CD4-positive, alpha-beta T cell treated with Interleukin-4 for 4 hours (primary cell): ENCODE results near the gene CPVL.
A peak's percentile ranks its signal among the peaks of the same experiment; 100 is the strongest.

Experiments used
- DNase-seq: peaks from one replicate; pipeline ENCODE4 v3.0.0-alpha.2; 2020

Gene CPVL

DNA sequence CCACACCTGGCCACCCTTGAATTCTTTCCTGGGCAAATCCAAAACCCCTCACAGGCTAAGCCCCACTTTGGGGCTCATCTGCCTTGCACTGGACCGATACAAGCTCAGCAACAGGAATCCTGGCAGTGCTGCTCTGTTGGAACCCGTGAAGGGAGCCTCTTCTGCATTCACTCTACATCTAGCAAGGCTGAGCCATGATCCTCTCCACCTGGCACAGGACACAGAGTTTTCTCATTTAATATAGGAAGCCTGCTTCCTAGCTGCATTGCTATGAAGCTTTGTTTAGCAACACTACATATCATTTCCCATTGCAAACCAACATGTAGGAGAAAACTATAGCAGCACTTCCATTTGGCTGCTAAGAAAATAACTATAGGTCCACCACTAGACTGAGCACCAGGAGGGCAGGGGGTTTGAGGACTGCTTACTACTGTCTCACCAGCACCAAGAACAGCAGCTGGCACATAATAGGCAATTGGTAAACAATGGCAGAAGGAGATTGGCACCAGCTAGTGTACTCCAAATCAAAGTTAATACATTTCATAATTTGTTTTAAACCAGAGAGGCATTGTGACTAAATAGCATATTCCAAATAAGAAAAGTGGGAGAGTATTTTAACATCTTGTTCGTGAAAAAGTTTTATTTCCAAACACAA, 56.1 kb downstream of the CPVL start:
- no peak for DNase-seq

DNA sequence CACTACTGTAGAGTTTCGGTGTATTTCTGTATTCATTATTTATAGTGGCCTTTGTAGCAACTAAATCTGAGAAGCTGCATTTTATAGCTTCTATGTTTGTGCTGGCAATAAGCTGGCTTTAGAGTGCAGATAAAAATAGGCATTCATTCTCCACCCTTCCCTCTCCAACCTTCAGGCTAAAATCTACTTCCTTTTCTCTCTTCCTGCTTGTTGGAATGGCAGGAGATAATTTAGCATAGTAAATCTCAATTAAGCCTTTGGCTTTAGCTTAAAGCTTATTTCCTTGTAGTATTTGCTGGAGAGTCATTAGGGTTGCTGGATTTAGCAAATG, 58.5 kb downstream of the CPVL start:
- DNase-seq: no peak

DNA sequence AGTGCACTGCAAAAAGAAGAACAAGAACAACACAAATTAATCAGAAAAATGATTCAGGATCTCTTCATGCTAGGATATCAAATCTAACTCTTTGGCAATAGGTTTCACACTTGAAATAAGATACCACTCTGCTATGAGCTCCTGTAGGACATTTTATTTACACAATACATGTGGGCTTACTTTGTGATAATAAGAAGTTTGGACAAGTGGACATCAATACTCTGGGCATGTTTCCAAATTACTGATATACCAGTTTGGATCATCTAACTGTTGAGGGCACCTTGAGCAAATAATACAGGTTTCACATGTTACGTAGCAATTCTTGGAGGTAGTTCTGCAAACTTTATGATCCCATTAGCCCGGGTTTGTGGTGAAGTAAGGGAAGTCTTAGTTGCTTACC, 59.8 kb downstream of the CPVL start:
- no peak for DNase-seq

DNA sequence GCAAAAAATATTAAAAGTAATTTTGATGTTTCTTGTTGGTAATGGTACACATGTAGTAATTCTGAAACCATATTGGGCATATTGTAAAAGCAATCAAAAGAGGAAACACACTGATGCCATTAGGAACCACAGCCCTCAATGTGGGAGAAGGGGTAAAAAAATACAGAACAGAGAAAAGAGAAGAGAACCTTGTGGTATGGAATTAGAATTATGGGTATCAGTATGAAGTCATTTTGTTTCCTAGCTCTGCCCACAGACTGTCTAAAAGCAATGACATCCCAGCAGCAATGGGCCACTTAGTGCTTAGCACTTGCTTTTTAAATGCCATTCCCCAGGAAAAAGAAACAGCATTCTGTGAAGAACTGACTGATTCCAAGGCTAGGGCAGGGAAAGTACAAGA, 61.5 kb downstream of the CPVL start:
- peak; percentile 0 for DNase-seq

DNA sequence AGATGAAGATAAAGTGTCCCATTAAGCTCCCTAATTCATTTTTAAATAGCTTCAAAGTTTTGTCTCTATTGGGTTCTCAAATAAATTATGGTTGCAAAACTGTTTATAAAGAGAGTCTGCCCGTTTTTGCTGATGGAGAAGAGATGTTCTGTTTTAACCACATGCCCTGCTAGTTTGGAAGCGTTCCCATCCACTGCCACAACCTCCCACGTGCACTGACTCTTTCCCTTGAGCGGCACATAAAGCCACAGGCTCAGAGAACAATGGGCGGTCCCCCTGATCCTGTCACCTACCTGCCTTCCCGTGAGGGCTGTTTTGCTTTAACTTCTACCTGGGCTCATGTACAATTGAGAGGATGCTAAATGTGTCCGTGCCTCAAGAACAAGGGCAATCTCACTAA, 65.5 kb downstream of the CPVL start:
- DNase-seq: no peak

DNA sequence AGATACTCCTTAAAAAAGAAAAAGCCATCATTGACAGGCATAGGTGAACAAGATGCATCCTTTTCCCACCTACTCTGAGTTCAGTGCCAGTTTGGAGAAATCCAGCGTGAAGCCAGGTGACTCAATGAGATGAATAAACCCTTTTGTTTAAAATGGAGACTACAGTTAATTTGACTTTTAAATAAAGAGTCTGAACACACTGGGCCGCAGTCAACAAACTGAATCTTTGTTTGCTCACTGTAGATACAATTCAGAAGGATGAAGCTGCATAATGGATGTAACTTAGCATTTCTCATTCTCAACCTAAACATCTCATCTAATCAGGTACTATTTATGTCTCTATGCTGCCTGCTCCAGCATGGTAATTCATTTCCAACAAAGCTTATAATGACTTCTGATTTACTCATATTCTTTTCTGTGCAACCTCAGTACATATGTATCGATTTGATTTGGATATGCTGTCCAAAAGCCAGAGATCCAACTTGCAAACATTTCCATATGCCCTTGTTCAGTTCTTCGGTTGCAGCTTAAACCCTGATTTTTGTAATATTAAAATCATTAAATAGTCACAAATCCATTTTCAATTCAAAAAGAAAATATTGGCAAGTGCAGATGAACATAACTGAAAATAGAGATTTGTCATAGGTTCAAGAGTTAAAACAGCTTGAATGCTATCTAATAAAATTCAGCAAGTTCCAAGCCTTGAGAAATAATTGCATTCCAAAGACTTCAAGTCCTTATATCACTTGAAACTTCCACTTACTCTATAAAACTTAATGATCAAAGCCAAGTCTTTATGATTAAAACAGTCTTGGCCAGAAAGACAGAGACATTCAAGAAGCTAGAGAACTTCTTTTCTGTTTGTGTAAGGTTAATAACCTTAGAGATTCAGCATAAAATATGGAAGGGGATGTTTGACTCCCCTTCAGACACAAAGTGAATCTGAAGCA, 67.8 kb downstream of the CPVL start:
- DNase-seq: no peak

GRCh38 chr7:29077854-29078253, 68.5 kb downstream of the CPVL start:
- no peak for DNase-seq

DNA sequence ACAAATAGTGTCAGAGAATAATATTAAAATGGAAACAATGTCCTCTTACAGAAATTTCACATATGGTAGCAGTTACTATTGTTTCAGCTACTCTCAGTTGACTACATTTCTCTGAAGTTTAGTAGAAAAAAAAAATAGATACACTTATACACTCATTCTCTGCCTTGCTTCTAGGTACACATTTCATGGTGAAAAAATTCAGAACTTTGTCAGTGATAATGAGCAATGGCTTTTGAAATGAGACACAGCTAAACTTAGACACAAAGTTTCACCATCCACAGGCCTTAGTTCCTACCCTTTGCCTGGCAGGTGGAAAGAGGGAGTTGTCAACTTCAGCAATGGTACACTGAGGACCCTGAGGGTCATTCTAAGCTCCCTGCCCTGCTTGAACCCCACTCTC, 69.2 kb downstream of the CPVL start:
- no peak for DNase-seq

GRCh38 chr7:29076631-29077030, 69.7 kb downstream of the CPVL start:
- no peak for DNase-seq

DNA sequence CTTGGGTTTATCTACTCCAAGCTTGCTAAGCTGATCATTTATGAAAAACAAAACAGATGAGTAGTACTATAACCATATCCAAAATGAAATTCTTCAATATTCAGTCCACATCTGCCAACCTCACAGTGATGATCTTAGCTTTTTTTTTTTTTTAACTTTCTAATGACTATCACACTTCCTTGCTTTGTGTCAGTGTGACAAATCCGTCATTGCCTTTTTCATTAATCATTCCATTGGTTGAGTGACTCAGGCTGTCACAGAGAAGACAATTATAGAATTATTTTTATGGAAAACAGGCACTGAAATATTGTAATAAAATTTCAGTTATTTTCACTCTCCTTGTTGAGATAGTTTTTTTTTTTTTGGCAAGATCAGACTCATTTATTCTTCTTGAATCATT, 70.7 kb downstream of the CPVL start:
- no peak for DNase-seq

DNA sequence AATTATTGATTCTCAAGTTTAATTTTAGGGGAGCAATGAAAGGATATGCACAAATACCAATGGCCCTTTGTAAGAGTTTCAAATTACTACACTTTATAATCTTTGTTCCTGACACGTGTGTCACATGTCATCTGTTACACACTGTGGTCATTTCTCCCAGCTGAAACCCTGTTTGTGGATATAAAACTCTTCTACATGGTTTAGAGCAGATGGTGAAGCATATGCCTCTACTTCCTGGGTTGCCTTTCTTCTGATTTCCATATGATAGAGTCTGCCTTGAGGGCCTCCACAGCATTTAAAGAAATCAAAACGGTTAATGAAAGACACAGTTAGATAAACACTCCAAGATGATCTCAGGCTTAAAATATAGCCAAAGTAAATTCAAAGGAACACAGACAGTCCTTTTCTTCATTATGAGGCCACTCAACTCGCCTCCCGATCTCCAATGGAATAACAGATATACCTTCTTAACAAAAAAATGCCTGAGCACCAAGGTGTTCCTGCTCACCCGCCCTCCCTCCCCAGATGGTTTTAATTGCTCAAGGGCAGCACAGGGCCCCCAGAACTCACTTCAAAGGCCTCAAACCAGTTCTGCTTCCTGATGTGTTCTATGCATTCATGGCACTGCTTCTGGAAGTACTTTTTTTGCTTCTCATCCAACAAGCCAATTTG, 75.0 kb downstream of the CPVL start:
- no peak for DNase-seq

DNA sequence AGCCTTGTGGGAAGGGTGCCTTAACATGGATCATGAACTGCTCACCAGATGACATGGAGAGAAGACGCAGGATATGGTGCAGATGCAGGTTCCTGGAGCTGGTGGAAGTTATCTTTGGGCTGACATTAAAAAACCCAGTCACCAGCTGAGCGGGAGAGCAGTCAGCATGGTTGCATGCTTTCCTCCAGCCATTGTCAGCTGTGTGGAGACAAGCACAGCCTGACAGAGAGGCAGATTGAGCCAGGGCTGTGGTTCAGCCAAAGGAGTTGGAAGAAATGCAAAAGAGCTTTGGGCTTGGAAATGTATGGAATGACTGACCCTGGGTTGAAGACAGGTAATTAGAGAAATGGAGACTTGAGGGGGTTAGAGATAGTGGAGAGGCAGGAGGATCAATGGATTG, 79.7 kb downstream of the CPVL start:
- DNase-seq: no peak

DNA sequence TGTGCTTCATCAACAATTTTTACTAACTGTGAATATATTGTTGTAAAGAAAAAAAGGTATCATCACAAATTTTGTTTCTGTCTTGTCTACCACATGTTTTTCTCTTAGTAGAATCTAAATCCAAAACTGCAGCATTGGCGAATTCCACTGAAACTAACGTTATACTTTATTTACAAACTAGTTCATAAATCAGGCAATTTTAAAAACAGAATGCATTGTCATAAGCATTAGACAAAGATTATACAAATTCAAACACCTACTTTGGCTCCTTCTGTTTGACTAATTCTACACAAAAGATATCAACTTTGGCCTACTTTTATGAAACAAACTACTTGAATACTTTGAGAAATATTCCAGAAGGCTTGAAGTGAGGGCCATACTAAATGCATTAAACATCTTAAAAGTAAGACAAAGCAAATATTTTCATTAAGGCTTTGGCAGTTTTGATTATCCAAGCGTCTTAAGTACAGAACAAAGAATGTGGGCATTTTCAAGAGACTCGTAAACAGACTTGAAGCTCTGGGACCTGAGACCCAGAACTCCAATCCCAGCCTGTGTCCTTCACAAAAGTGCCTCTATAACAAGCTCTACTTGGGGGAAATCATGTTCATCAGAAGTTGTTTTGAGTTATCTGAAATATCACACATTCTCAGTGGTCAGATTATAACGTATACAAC, 81.0 kb downstream of the CPVL start:
- no peak for DNase-seq

GRCh38 chr7:29063872-29064271, 82.5 kb downstream of the CPVL start:
- no peak for DNase-seq

- no peak for DNase-seq
These were observed 83.1 kb downstream of the CPVL start for GRCh38 chr7:29063236-29063635.

DNA sequence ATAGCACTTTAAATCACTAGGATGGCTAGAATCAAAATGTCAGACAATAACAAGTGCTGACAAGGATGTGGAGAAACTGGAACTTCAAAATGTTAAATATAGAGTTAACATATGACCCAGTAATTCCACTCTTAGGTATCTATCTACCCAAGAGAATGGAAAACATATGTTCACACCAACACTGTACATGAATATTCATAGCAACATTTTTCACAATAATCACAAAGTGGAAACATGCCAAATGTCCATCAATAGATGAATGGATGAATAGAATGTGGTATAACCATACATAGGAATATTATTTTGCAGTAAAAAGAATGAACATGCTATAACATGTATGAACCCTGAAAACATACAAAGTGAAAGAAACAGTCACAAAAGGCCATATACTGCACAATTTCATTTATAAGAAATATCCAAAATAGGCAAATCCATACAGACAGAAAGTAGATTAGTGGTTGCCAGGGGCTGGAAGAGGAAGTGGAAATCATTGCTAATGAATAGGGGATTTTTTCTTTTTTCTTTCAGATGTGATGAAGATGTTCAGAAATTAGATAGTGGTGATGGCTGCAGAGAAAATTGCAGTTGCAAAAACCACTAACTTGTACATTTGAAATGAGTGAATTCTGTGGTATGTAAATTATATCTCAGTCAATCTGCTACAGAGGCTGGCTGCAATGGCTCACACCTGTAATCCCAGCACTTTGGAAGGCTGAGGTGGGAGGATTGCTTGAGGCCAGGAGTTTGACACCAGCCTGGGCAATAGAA, 93.0 kb downstream of the CPVL start:
- DNase-seq: no peak

DNA sequence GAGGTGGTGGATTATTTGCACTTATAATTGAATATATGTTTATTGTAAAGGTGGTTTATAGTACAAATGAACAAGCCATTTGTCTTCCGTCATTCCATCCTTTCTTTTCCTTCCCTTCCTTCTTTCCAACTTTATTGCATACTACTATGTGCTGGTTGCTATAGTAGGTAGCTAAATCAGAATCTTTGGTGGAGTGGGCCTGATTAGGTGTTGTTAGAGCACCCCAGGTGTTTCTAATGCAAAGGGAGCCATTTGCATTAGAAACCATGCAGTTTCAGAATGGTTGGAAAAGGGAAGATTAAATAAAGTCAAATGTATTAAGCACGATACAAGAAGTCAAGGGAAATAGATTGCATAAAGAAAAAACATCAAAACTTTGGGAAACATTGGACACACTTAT, 99.4 kb downstream of the CPVL start:
- DNase-seq: no peak

DNA sequence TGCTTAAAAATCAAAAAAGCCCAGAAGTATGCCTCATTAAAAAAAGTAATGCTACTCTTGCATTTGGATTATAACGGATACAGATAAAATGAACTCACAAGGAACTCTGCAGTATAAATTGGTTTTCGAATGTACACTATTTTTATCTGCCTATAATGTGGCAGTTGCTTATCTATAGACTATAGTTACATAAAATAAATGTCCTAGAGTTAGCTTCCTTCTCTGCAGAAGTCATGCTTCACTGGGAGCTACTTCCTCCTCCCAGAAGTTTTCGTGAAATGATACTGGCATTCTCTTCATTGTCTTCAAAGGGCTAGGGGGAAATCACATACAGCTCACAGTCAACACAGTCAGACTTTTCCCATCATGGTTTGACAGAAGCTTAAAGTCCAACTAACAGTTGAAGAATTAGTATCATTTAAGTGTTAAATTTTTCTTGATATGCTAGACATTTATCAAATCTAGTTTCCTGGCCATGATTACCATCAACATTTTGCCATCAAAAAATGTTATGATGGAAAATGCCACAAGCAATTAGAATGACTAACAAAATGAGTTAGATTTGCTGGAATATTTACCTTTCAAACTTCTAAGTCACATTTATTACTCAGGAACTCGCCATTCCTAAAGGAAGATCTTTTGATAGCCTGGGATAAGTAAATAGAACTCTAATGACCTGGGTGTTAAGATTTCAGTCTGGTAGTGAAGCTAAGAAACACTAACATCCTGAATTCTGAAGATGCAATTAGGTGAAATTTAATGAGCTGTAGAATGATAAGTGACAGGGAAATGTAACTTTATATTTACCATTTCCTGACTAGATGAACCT, 100.9 kb downstream of the CPVL start:
- DNase-seq: no peak

- no peak for DNase-seq
These were observed 101.8 kb downstream of the CPVL start for GRCh38 chr7:29044554-29044953.

- DNase-seq: no peak
These were observed 102.8 kb downstream of the CPVL start for GRCh38 chr7:29043576-29043975.

DNA sequence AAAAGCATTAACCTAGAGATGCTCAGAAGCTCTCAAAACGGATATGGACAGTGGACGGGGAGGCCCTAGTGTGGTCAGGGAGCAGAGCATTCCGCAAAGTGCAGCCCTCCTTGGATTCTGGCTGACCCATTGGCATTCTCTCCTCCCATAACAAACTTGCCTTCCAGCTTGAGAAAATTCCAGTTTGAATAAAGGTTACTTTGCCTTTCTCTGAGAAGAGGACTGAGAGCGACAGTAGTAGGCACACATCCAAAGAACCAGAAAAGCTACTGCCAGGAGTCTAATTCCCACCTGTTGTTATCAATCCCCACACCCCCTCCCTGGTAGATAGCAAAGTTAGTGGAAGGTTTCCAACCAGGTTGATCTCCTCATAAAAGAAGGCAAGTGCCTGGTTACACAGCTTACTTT, 103.5 kb downstream of the CPVL start:
- DNase-seq: no peak

DNA sequence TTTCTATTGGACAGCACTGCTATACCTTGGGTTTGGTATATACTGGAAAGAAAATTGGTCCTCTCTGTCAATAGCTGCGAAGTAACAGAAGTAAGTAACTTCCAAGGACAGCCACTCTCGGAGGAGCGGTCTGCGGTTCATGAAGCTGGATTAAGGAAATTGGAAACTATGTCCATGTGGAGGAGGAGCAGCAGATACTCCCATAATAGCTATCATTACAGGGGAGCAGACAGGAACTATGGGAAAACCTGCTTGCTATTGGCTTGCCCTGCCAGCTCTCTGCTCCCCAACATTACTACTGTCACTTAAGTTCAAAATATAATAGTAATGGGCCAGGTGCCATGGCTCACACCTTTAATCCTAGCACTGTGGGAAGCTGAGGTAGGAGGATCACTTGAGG, 104.3 kb downstream of the CPVL start:
- DNase-seq: no peak
